Kidney (tissue), 14 donors: ENCODE measurements around the gene ANKRD13B. TPM values are rescaled to one million over a fixed set of nuclear protein-coding genes. Genes with fewer than 3 reads are reported as not detected.
A peak's percentile ranks its signal among the peaks of the same experiment; 100 is the strongest.

Experiments
- DNase-seq, 5 donors: peaks; one replicate each; pipeline ENCODE4 v3.0.0-alpha.2; 2013 to 2020
- FAIRE-seq: peaks from 2 replicates; lab custom pipeline; 2012; peaks lifted over from hg19 to GRCh38; lab: Jason Lieb, UNC
- H3K27ac ChIP-seq, 2 donors: one replicate each; pipeline ENCODE4 v1.7.0; 2013; ENCODE audit warnings: low read depth in 2 of 2, low read length in 2 of 2, inconsistent platforms in 1 of 2
- H3K27me3 ChIP-seq: one replicate; pipeline ENCODE4 v1.7.1; 2013; ENCODE audit warnings: low read length, inconsistent platforms; ENCODE audit not compliant: control insufficient read depth, insufficient read depth
- H3K36me3 ChIP-seq, 3 donors: one replicate each; pipeline versions ENCODE4 v1.7.0 to v1.7.1; 2013; ENCODE audit warnings: low read length in 3 of 3, control low read depth in 1 of 3, inconsistent platforms in 1 of 3; ENCODE audit not compliant: insufficient read depth in 3 of 3, control insufficient read depth in 2 of 3
- H3K4me1 ChIP-seq, 3 donors: one replicate each; pipeline versions ENCODE4 v1.7.0 to v1.7.1; 2013; ENCODE audit warnings: low read length in 3 of 3, inconsistent platforms in 1 of 3, low read depth in 1 of 3; ENCODE audit not compliant: control insufficient read depth in 2 of 3, insufficient read depth in 2 of 3
- H3K4me3 ChIP-seq, 3 donors: one replicate each; pipeline versions ENCODE4 v1.7.0 to v1.8.1; 2013; ENCODE audit warnings: low read length in 3 of 3, control low read depth in 1 of 3, inconsistent platforms in 1 of 3
- H3K9ac ChIP-seq, 3 donors: one replicate each; pipeline versions ENCODE4 v1.7.0 to v1.7.1; 2013; ENCODE audit warnings: low read length in 3 of 3, control low read depth in 1 of 3, inconsistent platforms in 1 of 3
- H3K9me3 ChIP-seq, 3 donors: one replicate each; pipeline versions ENCODE4 v1.7.0 to v1.7.1; 2013; ENCODE audit warnings: low read length in 3 of 3, control low read depth in 1 of 3, inconsistent platforms in 1 of 3; ENCODE audit not compliant: control insufficient read depth in 2 of 3, insufficient read depth in 1 of 3
- CTCF ChIP-seq: IDR thresholded peaks from 3 replicates; pipeline ENCODE4 v1.5.1; 2012; ENCODE audit warnings: mild to moderate bottlenecking, moderate library complexity, borderline replicate concordance; ENCODE audit not compliant: insufficient read depth; ENCODE audit errors: extremely low read depth
- intact Hi-C: fragments of 100-400 bp; cut with DNase I; formaldehyde crosslinking; loops from one replicate; pipeline ENCODE4 v1.11.1; 2022
- polyA plus RNA-seq: library from polyadenylated mRNA; stranded (reverse); fragments of 350-450 nt; fragmentation: Illumina TruSeq; extraction: RNeasy Lipid Tissue Mini Kit (QIAGEN cat#74804); gene quantifications from one replicate; pipeline ENCODE4 v1.2.3, GENCODE V29; 2014; ENCODE audit warnings: low read depth, low replicate concordance; ENCODE audit not compliant: insufficient read depth
- total RNA-seq: library from RNA; stranded (reverse); fragmentation: NEBNext Ultra II Directional; extraction: Animal tissue kit (Norgen Biotek cat#: 25700); gene quantifications from one replicate; pipeline ENCODE4 v1.2.1, GENCODE V29; 2021
- donor health status: control.
- donor health status: control.
- donor health status: control.
- donor health status: control.
- donor health status: control.
- donor health status: DM: yes; HTN: yes; CAD: no.
- donor health status: Normal renal cell carcinoma (clear cell type).

ANKRD13B gene
- total and polyA plus RNA-seq, 2 donors from 2014 or later, result 2.8 to 3.3 TPM

DNA sequence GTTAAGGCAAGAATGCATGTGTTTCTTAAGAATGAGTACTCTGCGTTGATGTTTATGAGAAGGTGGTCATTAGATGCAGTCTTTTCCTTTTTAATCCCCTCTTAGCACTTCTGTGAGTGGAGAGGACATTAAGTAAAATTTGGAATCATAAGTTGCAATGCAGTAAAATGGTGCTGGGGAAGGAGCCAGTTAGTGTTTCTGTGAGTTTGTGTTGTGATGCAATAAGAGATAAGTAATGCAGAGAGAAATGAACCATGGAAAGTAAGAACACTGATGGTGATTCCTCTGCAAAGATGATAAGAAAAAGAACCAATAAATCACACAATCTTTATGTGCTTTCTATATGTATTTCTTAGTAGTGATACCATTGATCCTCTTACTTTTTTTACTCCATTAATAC, 46.1 kb upstream of the ANKRD13B start:
- no peak for FAIRE-seq
- no peak overlapping the region for H3K27ac ChIP-seq
- H3K9ac ChIP-seq, result no peak overlapping the region
- no peaks in the 10 kb centered on the region for H3K9me3 ChIP-seq
- no peak overlapping the region for H3K4me3 ChIP-seq
- no peaks in the 10 kb centered on the region for H3K27me3 ChIP-seq
- peaks cover 0 to 12% (median 7%) of the 10 kb centered on the region in 3 donors for H3K4me1 ChIP-seq
- no peak for DNase-seq
- intact Hi-C loops, result no loop called here
- no peak for TF ChIP-seq CTCF
- peaks cover 6 to 14% (median 12%) of the 10 kb centered on the region in 3 donors for H3K36me3 ChIP-seq

DNA sequence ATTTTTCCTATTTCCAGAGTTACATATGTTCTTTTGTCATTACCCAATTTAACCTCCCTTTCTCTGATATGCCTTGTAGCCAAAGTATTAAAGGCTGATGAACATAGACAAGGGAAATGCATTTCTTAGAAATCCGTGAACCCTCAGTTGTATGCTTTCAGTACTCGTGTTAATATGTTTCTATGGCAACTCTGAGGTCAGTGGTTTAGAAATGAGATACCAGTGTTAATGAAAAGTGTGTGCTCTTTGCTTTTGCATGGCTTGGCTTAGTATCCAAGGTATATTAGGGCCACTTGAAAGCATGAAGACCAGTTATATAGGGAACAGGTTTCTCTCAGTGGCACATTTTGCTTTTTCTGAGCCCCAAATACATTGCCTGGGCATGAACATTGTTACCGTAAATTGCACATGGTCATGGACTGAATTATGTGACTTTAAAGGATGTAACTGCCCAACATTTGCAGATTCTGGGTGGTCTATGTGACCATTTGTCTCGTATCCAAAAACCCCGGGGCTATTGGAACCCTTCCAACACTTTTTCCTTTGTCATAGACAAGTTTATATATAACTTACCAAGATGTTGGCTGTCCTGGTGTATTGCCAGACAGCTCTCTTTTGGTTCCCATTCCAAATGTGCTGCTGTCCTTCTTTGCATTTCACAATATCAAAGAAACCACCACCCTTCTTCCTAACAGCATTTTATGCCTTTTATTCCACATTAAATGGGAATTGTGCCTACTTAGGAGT, 43.6 kb upstream of the ANKRD13B start:
- peak in 4 of 5 donors; percentile 13 to 56 (median 38) for DNase-seq
- Histone ChIP-seq H3K4me1 (peaks cover 0 to 12% (median 7%) of the 10 kb centered on the region in 3 donors), H3K36me3 (no peaks in the 10 kb centered on the region), H3K27ac (no peak overlapping the region), H3K27me3 (no peaks in the 10 kb centered on the region), H3K9ac (no peak overlapping the region), H3K4me3 (no peak overlapping the region), H3K9me3 (no peaks in the 10 kb centered on the region)
- intact Hi-C loops, result no loop called here
- no peak for TF ChIP-seq CTCF
- no peak for FAIRE-seq

GRCh38 chr17:29555840-29556239, 37.1 kb upstream of the ANKRD13B start:
- H3K27me3 ChIP-seq, result no peaks in the 10 kb centered on the region
- FAIRE-seq, result peak; percentile 13
- H3K27ac ChIP-seq, result no peak overlapping the region
- no peaks in the 10 kb centered on the region for H3K36me3 ChIP-seq
- no peak overlapping the region for H3K9ac ChIP-seq
- TF ChIP-seq CTCF, result no peak
- H3K4me1 ChIP-seq, result peaks cover 0 to 11% (median 9%) of the 10 kb centered on the region in 3 donors
- no peaks in the 10 kb centered on the region for H3K9me3 ChIP-seq
- H3K4me3 ChIP-seq, result no peak overlapping the region
- peak in 3 of 5 donors; percentile 68 to 81 (median 76) for DNase-seq
- intact Hi-C loops, result no loop called here
